KG1 (cell line): ENCODE results near the gene PPP1CB.
"Not testable (repeated sequence)": the region's sequence is repeated elsewhere in the genome, so short reads cannot be mapped to it uniquely, and the experiment has no call there.

Source experiments
- DNase-seq: peaks from one replicate; lab custom pipeline; 2025; lab: John Stamatoyannopoulos, UW

PPP1CB gene

GRCh38 chr2:28778392-28778791, 26.8 kb downstream of the PPP1CB start:
- DNase-seq: no peak

DNA sequence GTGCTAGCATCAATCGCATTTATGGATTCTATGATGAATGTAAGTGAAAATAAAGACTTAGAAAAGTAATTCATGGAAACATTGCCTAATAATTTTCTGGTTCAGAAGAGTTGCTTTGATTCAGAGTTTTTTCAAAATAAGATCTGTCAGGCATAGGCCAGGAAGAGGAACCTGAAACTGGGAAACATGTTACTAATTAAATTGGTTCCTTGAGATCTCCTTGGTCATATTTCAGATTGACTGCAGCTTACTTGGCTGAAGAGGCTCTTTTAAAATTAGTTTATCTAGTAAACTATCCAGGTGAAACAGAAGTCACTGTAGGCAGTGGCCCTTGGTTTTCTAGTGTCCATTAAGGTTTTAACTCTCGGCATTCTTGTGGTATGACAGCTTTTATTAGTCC, 27.4 kb downstream of the PPP1CB start:
- DNase-seq: no peak

DNA sequence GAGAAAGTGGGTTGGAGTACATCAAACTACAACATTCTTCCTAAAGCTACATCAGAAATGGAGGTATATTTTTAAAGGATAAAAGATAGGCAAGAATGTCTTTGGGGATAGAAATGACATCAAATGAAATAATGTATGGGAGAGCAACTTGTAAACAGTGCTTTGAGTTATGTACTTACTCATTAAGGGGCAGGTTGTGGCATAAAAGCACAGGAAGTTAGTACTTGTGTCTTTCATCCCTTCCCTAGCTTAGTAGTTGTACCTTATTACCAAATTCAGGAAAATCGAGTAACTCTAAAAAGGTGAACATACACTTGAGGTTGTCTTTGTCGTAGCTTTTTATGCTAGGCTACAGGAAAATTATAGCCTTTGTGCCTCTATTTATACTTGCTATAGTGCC, 28.9 kb downstream of the PPP1CB start:
- DNase-seq: no peak

- DNase-seq: no peak
Measured at GRCh38 chr2:28782423-28782822, 30.8 kb downstream of the PPP1CB start.

DNA sequence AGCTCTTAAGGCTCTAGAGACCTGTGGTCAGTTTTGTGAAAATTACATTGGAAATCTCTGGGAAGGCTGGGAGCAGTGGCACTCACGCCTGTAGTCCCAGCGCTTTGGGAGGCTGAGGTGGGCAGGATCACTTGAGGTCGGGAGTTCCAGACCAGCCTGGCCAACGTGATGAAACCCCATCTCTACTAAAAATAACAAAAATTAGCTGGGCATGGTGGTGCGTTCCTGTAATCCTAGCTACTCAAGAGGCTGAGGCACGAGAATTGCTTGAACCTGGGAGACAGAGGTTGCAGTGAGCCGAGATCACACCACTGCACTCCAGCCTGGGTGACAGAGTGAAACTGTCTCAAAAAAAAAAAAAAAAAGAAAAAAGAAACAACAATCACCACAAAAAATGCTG, 32.9 kb downstream of the PPP1CB start:
- not testable (repeated sequence) for DNase-seq

GRCh38 chr2:28796620-28797019, 45.0 kb downstream of the PPP1CB start:
- DNase-seq: no peak

GRCh38 chr2:28801726-28802125, 50.1 kb downstream of the PPP1CB start:
- no peak for DNase-seq

GRCh38 chr2:28802975-28803429, 51.4 kb downstream of the PPP1CB start:
- no peak for DNase-seq

- DNase-seq: no peak
Measured at GRCh38 chr2:28809927-28810326, 58.3 kb downstream of the PPP1CB start.

DNA sequence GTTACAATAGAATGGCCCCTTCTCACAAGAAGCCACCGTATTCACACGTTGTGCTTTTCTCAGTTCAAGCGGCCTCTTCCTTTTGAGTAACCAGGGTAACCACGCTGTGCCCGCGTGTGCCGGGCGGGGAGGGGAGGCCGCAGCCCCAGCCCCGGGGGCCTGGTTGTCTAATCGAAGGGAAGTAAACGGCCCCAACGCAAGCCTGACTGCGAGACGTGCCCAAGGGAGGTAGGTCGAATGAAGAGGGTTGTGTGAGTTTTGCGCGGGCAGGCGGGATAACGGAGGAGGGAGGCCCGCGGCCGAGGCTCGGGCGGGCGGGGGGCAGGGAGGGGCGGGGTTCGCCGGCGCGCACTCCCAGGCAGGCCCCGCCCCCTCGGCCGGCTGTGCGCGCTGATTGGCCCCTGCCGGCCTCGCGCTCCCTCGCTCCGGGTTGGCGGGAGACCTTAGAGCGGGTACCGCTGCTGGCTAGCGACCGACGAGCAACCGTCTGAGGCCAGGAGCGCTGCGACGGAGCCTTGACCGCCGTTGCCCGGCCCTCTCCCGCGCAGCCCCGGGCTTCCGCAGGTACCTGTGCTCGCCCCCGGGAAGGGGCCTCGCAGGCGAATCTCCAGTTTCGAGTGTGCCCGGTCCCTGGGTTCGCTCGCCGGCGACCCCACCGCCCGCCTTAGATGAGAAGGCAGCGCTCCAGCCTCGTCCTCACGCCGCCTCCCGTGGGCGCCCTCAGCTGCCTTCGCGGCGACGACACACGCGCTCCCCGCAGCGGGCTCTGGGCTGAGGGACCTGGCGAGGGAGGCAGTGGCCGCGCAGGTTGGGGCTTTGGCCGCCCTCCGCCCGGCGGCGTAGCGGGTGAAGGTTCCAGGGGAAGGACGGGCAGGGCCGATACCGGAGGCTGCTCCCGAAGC, 59.0 kb downstream of the PPP1CB start, which contains the start of gene SPDYA:
Gene SPDYA, plus strand, starts transcription at position 451 of the 902 bp plus-strand sequence. CDS start 5,181 bp downstream, outside the sequence.
- no peak for DNase-seq

DNA sequence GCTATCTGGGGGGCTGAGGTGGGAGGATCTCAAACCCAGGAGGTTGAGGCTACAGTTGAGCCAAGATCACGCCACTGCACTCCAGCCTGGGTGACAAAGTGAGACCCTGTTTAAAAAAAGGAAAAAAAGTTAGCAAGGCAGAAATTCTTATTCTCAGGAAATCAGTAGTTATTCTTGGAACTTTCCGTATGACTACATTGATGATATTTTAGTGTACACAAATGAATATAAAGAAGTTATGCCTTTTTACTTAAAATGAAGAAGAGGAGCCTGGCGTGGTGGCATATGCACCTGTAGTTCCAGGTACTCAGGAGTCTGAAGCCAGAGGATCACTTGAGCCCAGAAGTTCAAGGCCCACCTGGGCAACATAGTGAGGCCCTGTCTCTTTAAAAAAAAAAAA, 66.4 kb downstream of the PPP1CB start:
- no peak for DNase-seq

GRCh38 chr2:28821295-28821958, 69.8 kb downstream of the PPP1CB start:
- peak; percentile 31 for DNase-seq

- no peak for DNase-seq
Measured at GRCh38 chr2:28822036-28822435, 70.4 kb downstream of the PPP1CB start.

DNA sequence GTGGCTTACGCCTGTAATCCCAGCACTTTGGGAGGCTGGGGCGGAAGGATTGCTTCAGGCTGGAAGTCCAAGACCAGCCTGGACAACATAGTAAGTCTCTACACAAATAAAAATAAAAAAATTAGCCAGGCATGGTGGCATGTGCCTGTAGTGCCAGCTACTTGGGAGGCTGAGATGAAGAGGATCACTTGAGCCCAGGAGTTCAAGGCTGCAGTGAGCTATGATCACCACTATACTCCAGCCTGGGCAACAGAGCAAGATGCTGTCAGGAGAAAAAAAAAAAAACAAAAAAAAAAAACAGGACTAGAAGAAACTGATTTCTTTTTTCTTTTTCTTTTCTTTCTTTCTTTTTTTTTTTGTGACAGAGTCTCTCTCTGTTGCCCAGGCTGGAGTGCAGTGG, 72.6 kb downstream of the PPP1CB start:
- no peak for DNase-seq

DNA sequence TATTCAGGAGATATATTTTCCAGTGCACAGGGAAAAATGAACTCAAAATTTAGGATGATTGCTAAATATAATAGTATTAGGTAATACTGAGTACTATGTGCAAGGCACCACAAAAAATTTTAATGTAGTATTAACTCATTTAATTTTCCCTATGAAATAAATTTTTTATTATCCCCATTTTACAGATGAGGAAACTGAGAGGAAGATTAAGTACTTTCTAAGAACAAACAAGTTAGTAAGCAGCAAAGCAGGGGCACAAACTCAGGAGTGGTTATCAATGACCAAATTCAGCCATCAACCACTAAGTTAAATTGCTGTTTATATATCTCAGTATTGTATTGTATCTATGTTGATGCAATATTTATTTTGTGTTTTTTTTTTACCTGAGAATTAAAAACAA, 73.2 kb downstream of the PPP1CB start:
- no peak for DNase-seq

- DNase-seq: no peak
Measured at GRCh38 chr2:28828382-28828781, 76.8 kb downstream of the PPP1CB start.

- no peak for DNase-seq
Measured at GRCh38 chr2:28833740-28834470, 82.3 kb downstream of the PPP1CB start.

GRCh38 chr2:28835781-28836180, 84.2 kb downstream of the PPP1CB start:
- DNase-seq: no peak

DNA sequence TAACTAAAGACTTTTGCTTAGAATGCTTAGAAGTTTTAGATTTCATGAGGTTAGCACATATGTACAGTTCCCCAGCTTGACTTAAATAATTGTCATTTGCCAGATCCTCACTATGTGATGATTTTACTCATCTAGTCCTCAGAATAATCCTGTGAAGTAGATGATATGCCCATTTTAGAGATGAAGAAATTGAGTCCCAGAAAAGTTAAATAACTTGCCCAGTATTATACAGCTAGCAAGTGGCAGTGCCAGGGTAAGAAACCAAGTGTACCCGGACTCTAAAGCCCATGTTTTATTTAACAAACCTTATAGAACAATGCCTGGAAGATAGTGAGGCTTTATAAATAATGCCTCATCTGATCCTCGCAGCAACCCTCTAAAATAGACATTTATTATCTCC, 87.3 kb downstream of the PPP1CB start:
- DNase-seq: no peak

DNA sequence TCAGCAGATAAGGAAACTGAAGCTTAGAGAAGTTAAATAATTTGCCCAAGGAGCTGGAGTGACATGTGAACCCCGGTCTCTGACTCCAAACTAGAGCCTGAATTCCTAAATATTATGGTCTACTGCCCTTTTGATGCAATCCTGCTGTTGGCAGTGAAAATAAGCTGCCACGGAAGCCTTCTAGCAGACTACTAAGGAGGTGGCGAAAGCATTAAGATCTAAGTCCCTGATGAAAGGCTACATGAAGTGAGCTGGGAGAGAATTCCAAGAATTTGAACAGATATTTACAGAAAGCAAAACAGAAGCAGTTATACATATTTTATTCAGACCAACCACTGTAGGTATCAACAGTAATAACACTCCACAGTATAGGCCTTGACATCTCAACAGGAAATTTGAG, 90.4 kb downstream of the PPP1CB start:
- DNase-seq: no peak
